GM19099 (cell line): ENCODE measurements around the gene PSMA6.

Source experiments
- POLR2A ChIP-seq: IDR thresholded peaks from 3 replicates; pipeline ENCODE4 v1.6.1; 2011; ENCODE audit warnings: low read depth; ENCODE audit not compliant: insufficient read length; ENCODE audit errors: extremely low read depth

Gene PSMA6

DNA sequence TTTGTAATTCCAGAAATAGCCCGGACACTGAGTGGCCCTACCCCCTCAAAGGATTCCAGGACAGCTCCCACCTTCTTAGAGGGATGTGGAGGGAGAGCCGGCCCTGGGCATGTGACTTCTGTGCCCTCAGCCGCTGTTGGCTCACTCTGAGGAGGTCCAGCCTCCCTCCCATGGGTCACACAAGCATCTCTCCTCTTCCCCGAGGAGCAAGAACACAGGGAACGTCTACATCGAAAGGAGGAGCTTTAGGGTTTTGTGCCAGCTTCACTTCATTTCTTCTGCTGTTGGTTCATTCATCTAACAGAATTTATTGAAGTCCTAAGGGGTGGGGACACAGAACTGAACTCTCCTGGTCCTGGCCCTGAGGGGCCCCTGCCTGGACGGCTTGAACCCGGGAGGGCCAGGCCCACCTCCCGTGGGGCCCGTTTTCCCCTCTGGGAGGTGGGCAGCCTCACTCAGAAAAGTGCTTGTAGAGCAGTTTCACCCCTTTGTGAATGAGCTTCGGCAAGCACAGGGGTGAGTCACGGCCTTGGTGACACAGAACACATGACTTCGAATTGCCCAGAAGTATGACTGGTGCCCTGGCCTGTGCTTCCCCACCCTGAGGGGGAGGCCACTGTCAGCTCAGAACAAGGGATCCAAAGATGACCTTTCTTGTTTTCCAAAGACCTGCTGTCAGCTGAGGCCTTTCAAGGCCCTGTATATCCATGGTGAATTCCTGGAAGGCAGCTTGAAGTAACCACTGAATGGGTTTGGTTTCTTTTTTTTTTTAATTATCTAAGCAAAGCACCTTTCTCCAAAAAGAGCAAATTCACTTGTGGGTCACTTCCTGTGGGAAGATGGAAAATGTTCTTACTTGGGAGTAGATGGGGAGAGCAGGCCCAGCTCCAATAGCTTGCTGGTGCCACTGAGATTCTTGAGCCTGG lies 73.2 kb downstream of the PSMA6 start:
- no peak for TF ChIP-seq POLR2A

DNA sequence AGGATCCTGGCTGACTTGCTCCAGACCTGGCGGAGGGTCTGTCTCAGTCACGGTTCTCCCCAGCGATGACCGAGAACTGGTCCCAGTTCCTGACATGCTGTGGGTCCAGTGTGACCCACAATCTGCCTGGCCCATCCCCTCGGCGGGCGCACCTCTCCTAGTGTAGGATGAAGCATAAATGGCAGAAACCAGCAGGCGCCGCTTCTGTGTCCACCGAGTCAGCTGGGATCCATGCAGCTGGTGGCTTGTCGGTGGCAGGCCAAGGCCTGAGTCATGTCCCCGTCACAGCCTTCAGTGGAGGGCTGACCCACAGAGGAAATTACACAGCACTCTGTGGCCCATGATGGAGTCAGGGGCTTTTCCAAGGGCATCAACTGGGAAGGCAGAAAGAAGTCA lies 73.9 kb downstream of the PSMA6 start:
- TF ChIP-seq POLR2A, result no peak

DNA sequence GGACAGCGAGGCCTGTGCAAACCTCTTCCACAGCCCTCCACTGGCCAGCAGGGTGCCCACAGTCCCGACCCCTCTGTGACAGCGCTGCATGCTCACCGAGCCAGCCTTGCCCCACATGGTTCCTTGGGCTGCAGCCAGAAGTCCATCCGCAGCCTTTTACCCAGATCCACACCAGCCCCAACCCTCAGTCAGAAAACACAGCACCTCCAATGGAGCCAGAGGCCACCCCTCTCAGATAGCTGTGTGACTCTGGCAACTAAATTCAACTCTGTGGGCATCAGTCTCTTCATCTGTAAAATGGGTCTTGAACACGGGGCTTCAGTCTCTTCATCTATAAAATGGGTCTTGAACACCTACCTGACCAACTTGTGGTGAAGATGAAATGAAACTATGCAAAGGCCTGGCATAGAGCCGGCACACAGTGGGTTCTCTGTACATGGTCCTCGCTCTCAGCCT lies 74.4 kb downstream of the PSMA6 start:
- TF ChIP-seq POLR2A, result no peak

DNA sequence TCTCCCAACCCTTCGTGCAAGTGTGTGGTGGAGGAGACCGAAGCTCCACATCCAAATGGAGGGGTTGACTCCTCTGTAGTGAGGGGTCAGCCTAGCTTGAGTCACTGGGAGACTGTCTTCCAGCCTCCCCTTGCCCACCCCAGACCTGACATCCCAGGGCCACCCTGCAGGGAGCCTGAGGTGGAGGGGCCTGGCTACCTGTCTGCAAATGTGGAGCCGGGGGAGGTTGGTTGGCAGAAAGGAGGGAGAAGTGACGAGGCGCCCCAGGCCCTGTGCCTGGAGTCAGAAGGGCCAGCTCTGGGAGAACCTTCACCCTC lies 74.8 kb downstream of the PSMA6 start:
- TF ChIP-seq POLR2A, result no peak
